Calu3 (cell line): ENCODE results near the gene CROT. TPM values are rescaled to one million over a fixed set of nuclear protein-coding genes. Genes with fewer than 3 reads are reported as not detected.

Source experiments
- BruUV-seq: library from RNA; stranded (reverse); fragments of 400-500 nt; replicated peaks from 2 replicates; lab custom pipeline; 2021; lab: Mats Ljungman, UMichigan
- CTCF ChIA-PET: fragments of 300-600 bp; sonication (Branson Sonifier 250); formaldehyde crosslinking; loops from one replicate; lab custom pipeline; 2022; ENCODE audit warnings: antibody characterized with exemption; lab: Charles Lee
- DNase-seq: peaks from one replicate; pipeline ENCODE4 v3.0.0; 2022
- H3K27ac Mint-ChIP-seq: one replicate; pipeline ENCODE4 v1.8.0; 2022; ENCODE audit warnings: mixed read lengths; ENCODE audit not compliant: unreplicated experiment
- H3K27me3 Mint-ChIP-seq: one replicate; pipeline ENCODE4 v1.8.0; 2022; ENCODE audit warnings: mixed read lengths; ENCODE audit not compliant: unreplicated experiment
- H3K36me3 Mint-ChIP-seq: one replicate; pipeline ENCODE4 v1.8.0; 2022; ENCODE audit warnings: mild to moderate bottlenecking, moderate library complexity, mixed read lengths; ENCODE audit not compliant: insufficient read depth, unreplicated experiment
- H3K4me1 Mint-ChIP-seq: one replicate; pipeline ENCODE4 v1.8.0; 2022; ENCODE audit warnings: mild to moderate bottlenecking, low read depth, mixed read lengths; ENCODE audit not compliant: unreplicated experiment
- H3K4me3 Mint-ChIP-seq: one replicate; pipeline ENCODE4 v1.8.0; 2022; ENCODE audit warnings: mild to moderate bottlenecking, low read depth, moderate library complexity, mixed read lengths; ENCODE audit not compliant: unreplicated experiment
- H3K9me3 Mint-ChIP-seq: one replicate; pipeline ENCODE4 v1.8.0; 2022; ENCODE audit warnings: low read depth, mixed read lengths; ENCODE audit not compliant: unreplicated experiment
- intact Hi-C: fragments of 100-400 bp; cut with micrococcal nuclease; formaldehyde crosslinking; loops from one replicate; pipeline ENCODE4 v1.10.0; 2022; ENCODE audit not compliant: unreplicated experiment
- total RNA-seq: library from RNA; stranded (reverse); gene quantifications from 2 replicates; pipeline ENCODE4 v1.2.3, GENCODE V29; 2022
- TF ChIP-seq, protein P1 (sequence below): fragments of 200-600 bp; IDR thresholded peaks from one replicate; pipeline ENCODE4 v1.8.0; 2022; ENCODE audit warnings: antibody characterized with exemption; ENCODE audit not compliant: unreplicated experiment

Gene CROT
- total RNA-seq, 1 experiment from 2014 or later = 7.3 TPM

- Mint-ChIP-seq H3K9me3 (no peaks in the 10 kb centered on the region), H3K4me3 (no peak overlapping the region), H3K4me1 (no peaks in the 10 kb centered on the region), H3K27me3 (no peaks in the 10 kb centered on the region), H3K27ac (no peak overlapping the region), H3K36me3 (no peaks in the 10 kb centered on the region)
- intact Hi-C loops = loop anchor here (10.0 kb wide), 1 partner anchor 479 kb away; no protein-coding TSS in a partner anchor
- TF ChIP-seq, protein P1, sequence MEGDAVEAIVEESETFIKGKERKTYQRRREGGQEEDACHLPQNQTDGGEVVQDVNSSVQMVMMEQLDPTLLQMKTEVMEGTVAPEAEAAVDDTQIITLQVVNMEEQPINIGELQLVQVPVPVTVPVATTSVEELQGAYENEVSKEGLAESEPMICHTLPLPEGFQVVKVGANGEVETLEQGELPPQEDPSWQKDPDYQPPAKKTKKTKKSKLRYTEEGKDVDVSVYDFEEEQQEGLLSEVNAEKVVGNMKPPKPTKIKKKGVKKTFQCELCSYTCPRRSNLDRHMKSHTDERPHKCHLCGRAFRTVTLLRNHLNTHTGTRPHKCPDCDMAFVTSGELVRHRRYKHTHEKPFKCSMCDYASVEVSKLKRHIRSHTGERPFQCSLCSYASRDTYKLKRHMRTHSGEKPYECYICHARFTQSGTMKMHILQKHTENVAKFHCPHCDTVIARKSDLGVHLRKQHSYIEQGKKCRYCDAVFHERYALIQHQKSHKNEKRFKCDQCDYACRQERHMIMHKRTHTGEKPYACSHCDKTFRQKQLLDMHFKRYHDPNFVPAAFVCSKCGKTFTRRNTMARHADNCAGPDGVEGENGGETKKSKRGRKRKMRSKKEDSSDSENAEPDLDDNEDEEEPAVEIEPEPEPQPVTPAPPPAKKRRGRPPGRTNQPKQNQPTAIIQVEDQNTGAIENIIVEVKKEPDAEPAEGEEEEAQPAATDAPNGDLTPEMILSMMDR = no peak
- no peak for DNase-seq
- no TSS peak for BruUV-seq
- CTCF ChIA-PET = no interaction called here
These were observed 68.7 kb downstream of the CROT start for GRCh38 chr7:87413951-87414793.

GRCh38 chr7:87414794-87415188, 69.3 kb downstream of the CROT start:
- TF ChIP-seq, protein P1 = no peak
- no TSS peak for BruUV-seq
- intact Hi-C loops = loop anchor here (10.0 kb wide), 1 partner anchor 480 kb away; no protein-coding TSS in a partner anchor
- H3K27ac Mint-ChIP-seq = no peak overlapping the region
- no peak for DNase-seq
- no peaks in the 10 kb centered on the region for H3K4me1 Mint-ChIP-seq
- H3K27me3 Mint-ChIP-seq = no peaks in the 10 kb centered on the region
- H3K4me3 Mint-ChIP-seq = no peak overlapping the region
- CTCF ChIA-PET = no interaction called here
- no peaks in the 10 kb centered on the region for H3K9me3 Mint-ChIP-seq
- no peaks in the 10 kb centered on the region for H3K36me3 Mint-ChIP-seq

- DNase-seq = peak; percentile 67
- no peaks in the 10 kb centered on the region for H3K9me3 Mint-ChIP-seq
- no peaks in the 10 kb centered on the region for H3K27me3 Mint-ChIP-seq
- no peaks in the 10 kb centered on the region for H3K36me3 Mint-ChIP-seq
- CTCF ChIA-PET = interaction anchor here (0.9 to 1.3 kb wide), 2 partner anchors 98 to 105 kb away, joined by 3 to 4 read pairs; no protein-coding TSS in a partner anchor
- H3K4me1 Mint-ChIP-seq = no peaks in the 10 kb centered on the region
- no TSS peak for BruUV-seq
- H3K4me3 Mint-ChIP-seq = no peak overlapping the region
- no peak overlapping the region for H3K27ac Mint-ChIP-seq
- intact Hi-C loops = loop anchor here (1.0 to 10.0 kb wide), 3 partner anchors 100 to 482 kb away; no protein-coding TSS in a partner anchor
- TF ChIP-seq, protein P1 = no peak
These were observed 71.5 kb downstream of the CROT start for GRCh38 chr7:87416682-87417587.

DNA sequence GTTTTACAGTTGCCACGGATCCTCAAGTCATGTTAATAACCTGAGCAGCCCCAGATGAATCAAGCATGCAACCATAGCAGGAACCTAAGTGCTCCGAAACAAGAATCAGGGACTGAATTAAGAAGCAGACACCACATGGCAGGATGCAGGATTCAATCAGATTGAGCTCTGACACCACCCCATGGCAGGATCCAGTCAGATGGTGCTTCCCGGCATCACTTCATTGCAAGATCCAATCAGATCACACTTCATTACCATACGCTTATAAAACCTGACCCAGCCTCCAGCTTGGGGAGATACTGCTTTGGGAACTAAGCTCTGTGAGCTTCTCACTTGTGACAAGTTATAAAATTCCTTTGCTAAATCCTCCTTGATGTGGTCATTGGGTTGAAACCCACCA, 74.7 kb downstream of the CROT start:
- intact Hi-C loops = no loop called here
- TF ChIP-seq, protein P1 = no peak
- no peak for DNase-seq
- H3K4me3 Mint-ChIP-seq = no peak overlapping the region
- H3K27ac Mint-ChIP-seq = no peak overlapping the region
- H3K4me1 Mint-ChIP-seq = no peaks in the 10 kb centered on the region
- no TSS peak for BruUV-seq
- no peaks in the 10 kb centered on the region for H3K36me3 Mint-ChIP-seq
- CTCF ChIA-PET = no interaction called here
- no peaks in the 10 kb centered on the region for H3K27me3 Mint-ChIP-seq
- no peaks in the 10 kb centered on the region for H3K9me3 Mint-ChIP-seq
